Effector memory CD4-positive, alpha-beta T cell (primary cell): Measurements from ENCODE around the gene EXPH5.

ENCODE experiments used
- DNase-seq, 3 donors: peaks; one replicate each; pipeline ENCODE4 v3.0.0-alpha.2; 2020
- H3K27ac ChIP-seq: 2 replicates; pipeline ENCODE4 v1.7.0; 2013; ENCODE audit warnings: mild to moderate bottlenecking, low read length, moderate library complexity; ENCODE audit not compliant: insufficient read depth, poor library complexity, severe bottlenecking
- H3K27me3 ChIP-seq: replicated peaks from 2 replicates; pipeline ENCODE4 v1.7.0; 2013; ENCODE audit warnings: mild to moderate bottlenecking, low read length; ENCODE audit not compliant: insufficient read depth, control insufficient read depth, poor library complexity, severe bottlenecking
- H3K36me3 ChIP-seq: 2 replicates; pipeline ENCODE4 v1.7.0; 2013; ENCODE audit warnings: mild to moderate bottlenecking, low read length, moderate library complexity; ENCODE audit not compliant: control insufficient read depth, insufficient read depth
- H3K4me1 ChIP-seq: 2 replicates; pipeline ENCODE4 v1.7.0; 2013; ENCODE audit warnings: low read length, mild to moderate bottlenecking; ENCODE audit not compliant: control insufficient read depth, insufficient read depth, poor library complexity, severe bottlenecking
- H3K4me3 ChIP-seq: 2 replicates; pipeline ENCODE4 v1.7.0; 2013; ENCODE audit warnings: low read length, low read depth, mild to moderate bottlenecking; ENCODE audit not compliant: insufficient read depth, poor library complexity, severe bottlenecking
- H3K9me3 ChIP-seq: 2 replicates; pipeline ENCODE4 v1.7.0; 2013; ENCODE audit warnings: mild to moderate bottlenecking, low read length, moderate library complexity; ENCODE audit not compliant: control insufficient read depth

EXPH5 gene

GRCh38 chr11:108549319-108549885 is 44.2 kb downstream of the EXPH5 start:
- Histone ChIP-seq H3K4me1 (no peaks in the 10 kb centered on the region), H3K4me3 (no peak overlapping the region), H3K36me3 (no peaks in the 10 kb centered on the region), H3K9me3 (no peaks in the 10 kb centered on the region), H3K27me3 (no peaks in the 10 kb centered on the region), H3K27ac (no peak overlapping the region)
- no peak for DNase-seq

DNA sequence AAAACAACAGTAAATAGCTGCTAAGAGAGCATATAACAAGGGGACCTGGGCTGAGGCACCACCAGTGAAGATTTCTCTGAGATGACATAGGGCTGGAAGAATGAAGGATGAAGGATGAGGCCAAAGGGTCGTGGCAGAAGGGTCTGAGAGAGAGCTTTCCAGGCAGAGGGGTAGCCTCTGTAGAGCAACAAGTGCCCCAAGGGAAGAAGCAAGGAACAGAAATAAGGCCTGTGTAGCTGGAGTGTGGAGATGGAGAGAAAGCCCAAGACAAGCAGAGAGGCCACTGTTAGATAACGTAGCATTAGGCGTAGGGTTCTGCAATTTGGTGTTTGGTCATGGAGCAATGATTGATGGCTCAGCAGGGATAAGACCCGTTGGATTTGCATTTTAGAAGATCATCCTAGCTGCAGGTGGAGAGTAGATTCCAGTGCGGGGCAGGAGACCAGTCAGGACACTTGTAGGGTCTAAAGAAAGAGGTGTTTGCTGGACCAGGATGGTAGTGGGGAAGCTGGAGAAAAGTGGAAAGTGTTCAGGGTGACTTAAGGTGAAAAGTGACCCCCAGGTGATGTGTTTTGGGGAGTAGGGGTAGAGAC is 47.6 kb downstream of the EXPH5 start:
- Histone ChIP-seq H3K27ac (no peak overlapping the region), H3K36me3 (no peaks in the 10 kb centered on the region), H3K4me3 (no peak overlapping the region), H3K4me1 (no peaks in the 10 kb centered on the region), H3K27me3 (no peaks in the 10 kb centered on the region), H3K9me3 (no peaks in the 10 kb centered on the region)
- DNase-seq = no peak

- Histone ChIP-seq H3K36me3 (no peaks in the 10 kb centered on the region), H3K27me3 (no peaks in the 10 kb centered on the region), H3K27ac (no peak overlapping the region), H3K4me3 (no peak overlapping the region), H3K4me1 (no peaks in the 10 kb centered on the region), H3K9me3 (no peaks in the 10 kb centered on the region)
- no peak for DNase-seq
These were observed 50.1 kb downstream of the EXPH5 start for GRCh38 chr11:108543316-108543964.

GRCh38 chr11:108541531-108541930 is 52.0 kb downstream of the EXPH5 start:
- Histone ChIP-seq H3K9me3 (no peaks in the 10 kb centered on the region), H3K27me3 (no peaks in the 10 kb centered on the region), H3K27ac (no peak overlapping the region), H3K4me1 (no peaks in the 10 kb centered on the region), H3K36me3 (no peaks in the 10 kb centered on the region), H3K4me3 (no peak overlapping the region)
- no peak for DNase-seq

DNA sequence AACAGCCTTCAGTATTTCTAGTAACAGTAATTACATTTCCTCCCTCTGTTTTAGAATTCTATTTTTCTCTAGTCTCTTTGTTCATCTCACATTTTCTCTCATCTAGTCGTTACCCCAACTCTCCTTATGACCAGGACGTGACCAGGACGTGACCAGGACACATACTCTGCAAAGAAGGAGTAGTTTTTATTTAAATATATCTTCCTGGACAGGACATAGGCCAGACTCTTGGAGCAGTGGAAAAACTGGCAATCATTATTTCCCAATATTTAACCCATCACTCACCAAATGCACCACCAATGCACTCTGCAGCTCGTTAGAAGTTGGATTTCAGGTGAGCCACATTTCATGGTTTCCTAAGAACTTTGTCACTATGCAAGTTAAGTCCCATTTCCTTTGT is 55.1 kb downstream of the EXPH5 start:
- H3K4me1 ChIP-seq = no peaks in the 10 kb centered on the region
- no peak overlapping the region for H3K27ac ChIP-seq
- H3K27me3 ChIP-seq = no peaks in the 10 kb centered on the region
- H3K4me3 ChIP-seq = no peak overlapping the region
- no peak for DNase-seq
- H3K9me3 ChIP-seq = no peaks in the 10 kb centered on the region
- no peaks in the 10 kb centered on the region for H3K36me3 ChIP-seq

DNA sequence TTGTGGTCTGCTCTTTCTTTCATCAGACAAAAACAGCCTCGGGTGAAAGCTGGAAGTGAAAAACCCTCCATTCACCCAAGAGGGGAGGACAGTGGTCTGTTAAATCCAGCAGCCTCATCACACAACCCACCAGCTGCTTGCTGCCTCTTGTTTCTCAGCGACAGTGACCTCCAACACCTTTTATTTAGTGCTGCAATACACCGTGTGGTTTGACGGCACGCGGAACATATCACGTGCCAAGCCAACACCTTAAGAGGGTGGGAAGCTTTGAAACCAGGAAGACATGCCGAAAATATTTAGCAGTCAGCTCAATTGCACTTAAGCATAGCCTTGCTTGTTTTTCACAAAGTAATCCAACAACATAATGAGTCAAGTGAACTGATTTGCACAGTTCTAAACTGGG is 55.5 kb downstream of the EXPH5 start:
- no peaks in the 10 kb centered on the region for H3K4me1 ChIP-seq
- no peaks in the 10 kb centered on the region for H3K9me3 ChIP-seq
- H3K27me3 ChIP-seq = no peaks in the 10 kb centered on the region
- no peak overlapping the region for H3K4me3 ChIP-seq
- H3K36me3 ChIP-seq = no peaks in the 10 kb centered on the region
- no peak overlapping the region for H3K27ac ChIP-seq
- no peak for DNase-seq

GRCh38 chr11:108536783-108537182 is 56.8 kb downstream of the EXPH5 start:
- Histone ChIP-seq H3K36me3 (no peaks in the 10 kb centered on the region), H3K27ac (no peak overlapping the region), H3K4me1 (no peaks in the 10 kb centered on the region), H3K4me3 (no peak overlapping the region), H3K9me3 (no peaks in the 10 kb centered on the region), H3K27me3 (no peaks in the 10 kb centered on the region)
- no peak for DNase-seq

GRCh38 chr11:108535384-108535955 is 58.1 kb downstream of the EXPH5 start:
- no peaks in the 10 kb centered on the region for H3K36me3 ChIP-seq
- H3K27me3 ChIP-seq = no peaks in the 10 kb centered on the region
- DNase-seq = no peak
- H3K4me3 ChIP-seq = no peak overlapping the region
- no peaks in the 10 kb centered on the region for H3K4me1 ChIP-seq
- no peak overlapping the region for H3K27ac ChIP-seq
- H3K9me3 ChIP-seq = no peaks in the 10 kb centered on the region

GRCh38 chr11:108534274-108534882 is 59.2 kb downstream of the EXPH5 start:
- no peaks in the 10 kb centered on the region for H3K36me3 ChIP-seq
- no peaks in the 10 kb centered on the region for H3K4me1 ChIP-seq
- DNase-seq = no peak

GRCh38 chr11:108530426-108530825 is 63.1 kb downstream of the EXPH5 start:
- no peak for DNase-seq
- H3K36me3 ChIP-seq = no peaks in the 10 kb centered on the region
- H3K27me3 ChIP-seq = no peaks in the 10 kb centered on the region
- no peaks in the 10 kb centered on the region for H3K4me1 ChIP-seq
- H3K4me3 ChIP-seq = no peak overlapping the region
- H3K27ac ChIP-seq = no peak overlapping the region
- no peaks in the 10 kb centered on the region for H3K9me3 ChIP-seq

More at GRCh38 chr11:108534274-108534882, 59.2 kb downstream of the EXPH5 start:
- Histone ChIP-seq H3K27ac (no peak overlapping the region), H3K4me3 (no peak overlapping the region), H3K27me3 (no peaks in the 10 kb centered on the region), H3K9me3 (no peaks in the 10 kb centered on the region)
